ENCODE measurements around the gene PANX3. TPM values are rescaled to one million over a fixed set of nuclear protein-coding genes. Genes with fewer than 3 reads are reported as not detected.

Gene PANX3
- total and polyA plus RNA-seq, 9 of the 15 experiments (the other 6 are each of a cell fraction or from before 2014, with no cell fraction given) = 0.09 to 0.69 (median 0.39) TPM

GRCh38 chr11:124643605-124644425 is 32.6 kb downstream of the PANX3 start (continued):
- TF ChIP-seq ZNF175 (CRISPR knock-in tag; IDR thresholded peaks at IDR 0.05; ENCODE audit: low read depth) = no peak
- peak; percentile 40 for TF ChIP-seq POLR2B (IDR thresholded peaks at IDR 0.05; ENCODE audit: low read depth, partially characterized antibody)
- no peak for TF ChIP-seq HEY1 (CRISPR knock-in tag; IDR thresholded peaks at IDR 0.05; ENCODE audit: borderline replicate concordance)
- TF ChIP-seq NCOA6 (IDR thresholded peaks at IDR 0.05) = no peak
- TF ChIP-seq, protein P1, sequence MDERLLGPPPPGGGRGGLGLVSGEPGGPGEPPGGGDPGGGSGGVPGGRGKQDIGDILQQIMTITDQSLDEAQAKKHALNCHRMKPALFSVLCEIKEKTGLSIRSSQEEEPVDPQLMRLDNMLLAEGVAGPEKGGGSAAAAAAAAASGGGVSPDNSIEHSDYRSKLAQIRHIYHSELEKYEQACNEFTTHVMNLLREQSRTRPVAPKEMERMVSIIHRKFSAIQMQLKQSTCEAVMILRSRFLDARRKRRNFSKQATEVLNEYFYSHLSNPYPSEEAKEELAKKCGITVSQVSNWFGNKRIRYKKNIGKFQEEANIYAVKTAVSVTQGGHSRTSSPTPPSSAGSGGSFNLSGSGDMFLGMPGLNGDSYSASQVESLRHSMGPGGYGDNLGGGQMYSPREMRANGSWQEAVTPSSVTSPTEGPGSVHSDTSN (CRISPR knock-in tag; IDR thresholded peaks at IDR 0.05; ENCODE audit: low read depth) = no peak
- TF ChIP-seq, protein P1 (tag; conservative IDR thresholded peaks at IDR 0.05; ENCODE audit: low read depth) = no peak
- no peak for TF ChIP-seq DNMT1 (IDR thresholded peaks at IDR 0.05)
- no peak for TF ChIP-seq SRSF1 (IDR thresholded peaks at IDR 0.05; ENCODE audit: low read depth, low read length)
- no peak for TF ChIP-seq MTA2 (IDR thresholded peaks at IDR 0.05; ENCODE audit: low read depth)
- no peak for TF ChIP-seq RBM22 (IDR thresholded peaks at IDR 0.05; ENCODE audit: low read depth, low read length, poor library complexity, severe bottlenecking)
- no peak for TF ChIP-seq ZNF830 (CRISPR knock-in tag; IDR thresholded peaks at IDR 0.05)
- peak; percentile 35; the same call in 1 of the 2 replicates for TF ChIP-seq TAF7 (tag; IDR thresholded peaks at IDR 0.05)
- TF ChIP-seq, protein P2, sequence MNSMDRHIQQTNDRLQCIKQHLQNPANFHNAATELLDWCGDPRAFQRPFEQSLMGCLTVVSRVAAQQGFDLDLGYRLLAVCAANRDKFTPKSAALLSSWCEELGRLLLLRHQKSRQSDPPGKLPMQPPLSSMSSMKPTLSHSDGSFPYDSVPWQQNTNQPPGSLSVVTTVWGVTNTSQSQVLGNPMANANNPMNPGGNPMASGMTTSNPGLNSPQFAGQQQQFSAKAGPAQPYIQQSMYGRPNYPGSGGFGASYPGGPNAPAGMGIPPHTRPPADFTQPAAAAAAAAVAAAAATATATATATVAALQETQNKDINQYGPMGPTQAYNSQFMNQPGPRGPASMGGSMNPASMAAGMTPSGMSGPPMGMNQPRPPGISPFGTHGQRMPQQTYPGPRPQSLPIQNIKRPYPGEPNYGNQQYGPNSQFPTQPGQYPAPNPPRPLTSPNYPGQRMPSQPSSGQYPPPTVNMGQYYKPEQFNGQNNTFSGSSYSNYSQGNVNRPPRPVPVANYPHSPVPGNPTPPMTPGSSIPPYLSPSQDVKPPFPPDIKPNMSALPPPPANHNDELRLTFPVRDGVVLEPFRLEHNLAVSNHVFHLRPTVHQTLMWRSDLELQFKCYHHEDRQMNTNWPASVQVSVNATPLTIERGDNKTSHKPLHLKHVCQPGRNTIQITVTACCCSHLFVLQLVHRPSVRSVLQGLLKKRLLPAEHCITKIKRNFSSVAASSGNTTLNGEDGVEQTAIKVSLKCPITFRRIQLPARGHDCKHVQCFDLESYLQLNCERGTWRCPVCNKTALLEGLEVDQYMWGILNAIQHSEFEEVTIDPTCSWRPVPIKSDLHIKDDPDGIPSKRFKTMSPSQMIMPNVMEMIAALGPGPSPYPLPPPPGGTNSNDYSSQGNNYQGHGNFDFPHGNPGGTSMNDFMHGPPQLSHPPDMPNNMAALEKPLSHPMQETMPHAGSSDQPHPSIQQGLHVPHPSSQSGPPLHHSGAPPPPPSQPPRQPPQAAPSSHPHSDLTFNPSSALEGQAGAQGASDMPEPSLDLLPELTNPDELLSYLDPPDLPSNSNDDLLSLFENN (IDR thresholded peaks at IDR 0.05; ENCODE audit: low read depth in 2 of 2, low read length in 2 of 2) = no peak
- no peak for TF ChIP-seq ZNF184 (CRISPR knock-in tag; IDR thresholded peaks at IDR 0.05)
- peak; percentile 77; the same call in 1 of the 2 replicates for TF ChIP-seq FOXJ2 (tag; IDR thresholded peaks at IDR 0.05)
- no peak for TF ChIP-seq GABPB1 (CRISPR knock-in tag; IDR thresholded peaks at IDR 0.05)
- no peak for TF ChIP-seq SFPQ (IDR thresholded peaks at IDR 0.05; ENCODE audit: low read depth, low read length)
- no peak for TF ChIP-seq TBL1XR1 (IDR thresholded peaks at IDR 0.05; ENCODE audit: low read length in 2 of 2)
- TF ChIP-seq SIN3A (IDR thresholded peaks at IDR 0.05; ENCODE audit: borderline replicate concordance in 2 of 2, control insufficient read depth in 1 of 2, low read depth in 2 of 2, low read length in 2 of 2) = no peak
- no peak for TF ChIP-seq HNRNPK (IDR thresholded peaks at IDR 0.05; ENCODE audit: low read depth, low read length, poor library complexity, severe bottlenecking)

Data from K562 (cell line).